ENCODE measurements around the gene NINL. TPM values are rescaled to one million over a fixed set of nuclear protein-coding genes. Genes with fewer than 3 reads are reported as not detected.

NINL gene
- total RNA-seq, 4 donors from 2014 or later: 3.0 to 5.8 (median 3.7) TPM

GRCh38 chr20:25549172-25549773, 36.1 kb downstream of the NINL start:
- no peak overlapping the region for H3K4me3 ChIP-seq
- intact Hi-C loops (cut with DNase I): loop anchor here (10.0 kb wide), 1 partner anchor 76 kb away; the partner anchor contains the start of gene NANP
- no peaks in the 10 kb centered on the region for H3K36me3 ChIP-seq
- 49% methylated on average over 14 of the region's 15 CpGs for whole genome bisulfite sequencing
- H3K4me1 ChIP-seq: peaks cover 3 to 34% (median 29%) of the 10 kb centered on the region in 4 donors
- no peak overlapping the region for H3K27ac ChIP-seq (replicated peaks in 1 of 4)
- no peak for DNase-seq (ENCODE audit: extremely low spot score)
- TF ChIP-seq POLR2AphosphoS5 (IDR thresholded peaks at IDR 0.05) (no peak), EP300 (IDR thresholded peaks at IDR 0.05) (no peak), CTCF (IDR thresholded peaks at IDR 0.05) (no peak), POLR2A (IDR thresholded peaks at IDR 0.05; ENCODE audit: low read depth) (no peak)
- no peaks in the 10 kb centered on the region for H3K27me3 ChIP-seq
- H3K9me3 ChIP-seq: no peaks in the 10 kb centered on the region

- no peak for TF ChIP-seq EP300 (IDR thresholded peaks at IDR 0.05)
- TF ChIP-seq POLR2AphosphoS5 (IDR thresholded peaks at IDR 0.05): no peak
- TF ChIP-seq CTCF (IDR thresholded peaks at IDR 0.05): no peak
- TF ChIP-seq POLR2A (IDR thresholded peaks at IDR 0.05; ENCODE audit: low read depth): no peak
- H3K4me3 ChIP-seq: no peak overlapping the region
- WGBS: 87% methylated on average over 13 of the region's 14 CpGs
- no peaks in the 10 kb centered on the region for H3K27me3 ChIP-seq
- peaks cover 3 to 29% (median 23%) of the 10 kb centered on the region in 4 donors for H3K4me1 ChIP-seq
- H3K9me3 ChIP-seq: no peaks in the 10 kb centered on the region
- no peak overlapping the region for H3K27ac ChIP-seq (replicated peaks in 1 of 4)
- no peak for DNase-seq (ENCODE audit: extremely low spot score)
- intact Hi-C loops (cut with DNase I): loop anchor here (10.0 kb wide), 1 partner anchor 76 kb away; the partner anchor contains the start of gene NANP
- no peaks in the 10 kb centered on the region for H3K36me3 ChIP-seq
These were observed 36.7 kb downstream of the NINL start for GRCh38 chr20:25548613-25549086.

GRCh38 chr20:25547999-25548398, 37.3 kb downstream of the NINL start:
- Histone ChIP-seq H3K4me1 (peaks cover 3 to 27% (median 22%) of the 10 kb centered on the region in 4 donors), H3K9me3 (no peaks in the 10 kb centered on the region), H3K4me3 (no peak overlapping the region), H3K27me3 (no peaks in the 10 kb centered on the region), H3K36me3 (no peaks in the 10 kb centered on the region), H3K27ac (replicated peaks in 1 of 4) (no peak overlapping the region)
- DNase-seq (ENCODE audit: extremely low spot score): no peak
- intact Hi-C loops (cut with DNase I): loop anchor here (10.0 kb wide), 1 partner anchor 77 kb away; the partner anchor contains the start of gene NANP
- no peak for TF ChIP-seq POLR2A (IDR thresholded peaks at IDR 0.05; ENCODE audit: low read depth)
- no peak for TF ChIP-seq POLR2AphosphoS5 (IDR thresholded peaks at IDR 0.05)
- no peak for TF ChIP-seq CTCF (IDR thresholded peaks at IDR 0.05)
- TF ChIP-seq EP300 (IDR thresholded peaks at IDR 0.05): no peak
- 62% methylated on average over 3 of the region's 3 CpGs for WGBS

- DNase-seq (ENCODE audit: extremely low spot score): no peak
- H3K4me3 ChIP-seq: no peak overlapping the region
- no peak for TF ChIP-seq POLR2A (IDR thresholded peaks at IDR 0.05; ENCODE audit: low read depth)
- no peak for TF ChIP-seq CTCF (IDR thresholded peaks at IDR 0.05)
- TF ChIP-seq EP300 (IDR thresholded peaks at IDR 0.05): no peak
- no peak for TF ChIP-seq POLR2AphosphoS5 (IDR thresholded peaks at IDR 0.05)
- intact Hi-C loops (cut with DNase I): loop anchor here (10.0 kb wide), 1 partner anchor 78 kb away; the partner anchor contains the start of gene NANP
- H3K9me3 ChIP-seq: no peaks in the 10 kb centered on the region
- 83% methylated on average over 4 of the region's 4 CpGs for WGBS
- H3K4me1 ChIP-seq: peaks cover 3 to 27% (median 22%) of the 10 kb centered on the region in 4 donors
- H3K36me3 ChIP-seq: no peaks in the 10 kb centered on the region
- H3K27ac ChIP-seq (replicated peaks in 1 of 4): no peak overlapping the region
- no peaks in the 10 kb centered on the region for H3K27me3 ChIP-seq
These were observed 38.3 kb downstream of the NINL start for GRCh38 chr20:25547063-25547462.

Measured in esophagus muscularis mucosa (tissue), 4 donors.